ENCODE data around the gene DCTPP1. TPM values are rescaled to one million over a fixed set of nuclear protein-coding genes. Genes with fewer than 3 reads are reported as not detected.
A peak's percentile ranks its signal among the peaks of the same experiment; 100 is the strongest.

DCTPP1 gene
- total RNA-seq, 2 donors from 2014 or later: 3.3 to 15.0 TPM

GRCh38 chr16:30474074-30474452 is 44.2 kb upstream of the DCTPP1 start:
- ATAC-seq (no peak), DNase-seq (no peak)
- H3K4me3 ChIP-seq: no peak overlapping the region
- H3K27me3 ChIP-seq: peaks cover 0 to 6% of the 10 kb centered on the region in 2 donors
- H3K27ac ChIP-seq: no peak overlapping the region
- no peaks in the 10 kb centered on the region for H3K36me3 ChIP-seq (replicated peaks in 1 of 2; ENCODE audit: insufficient read depth in 1 of 2, low read depth in 2 of 2)
- TF ChIP-seq POLR2A (IDR thresholded peaks at IDR 0.05) (no peak), CTCF (IDR thresholded peaks at IDR 0.05) (no peak)
- H3K9me3 ChIP-seq: no peaks in the 10 kb centered on the region
- no peaks in the 10 kb centered on the region for H3K4me1 ChIP-seq
- intact Hi-C loops (cut with DNase I): no loop called here
- WGBS, 2 donors: 23 to 35% methylated on average over 7 to 21 of the region's 35 CpGs

- no peak for ATAC-seq
- no peaks in the 10 kb centered on the region for H3K9me3 ChIP-seq
- peaks cover 0 to 6% of the 10 kb centered on the region in 2 donors for H3K27me3 ChIP-seq
- H3K27ac ChIP-seq: no peak overlapping the region
- WGBS, 2 donors: 51 to 55% methylated on average over 16 to 19 of the region's 19 CpGs
- peak in 1 of 4 donors; percentile 22 for DNase-seq
- H3K4me1 ChIP-seq: no peaks in the 10 kb centered on the region
- TF ChIP-seq POLR2A (IDR thresholded peaks at IDR 0.05) (no peak), CTCF (IDR thresholded peaks at IDR 0.05) (no peak)
- H3K4me3 ChIP-seq: no peak overlapping the region
- no peaks in the 10 kb centered on the region for H3K36me3 ChIP-seq (replicated peaks in 1 of 2; ENCODE audit: insufficient read depth in 1 of 2, low read depth in 2 of 2)
- intact Hi-C loops (cut with DNase I): no loop called here
Observed at GRCh38 chr16:30473231-30474073, 43.6 kb upstream of the DCTPP1 start.

- Histone ChIP-seq H3K9me3 (no peaks in the 10 kb centered on the region), H3K36me3 (replicated peaks in 1 of 2; ENCODE audit: insufficient read depth in 1 of 2, low read depth in 2 of 2) (no peaks in the 10 kb centered on the region), H3K27ac (peak within 1 kb of the TSS in 1 of 4 donors; percentile 44), H3K27me3 (peaks cover 0 to 6% of the 10 kb centered on the region in 2 donors), H3K4me1 (no peaks in the 10 kb centered on the region), H3K4me3 (no peak within 1 kb of the TSS)
- intact Hi-C loops (cut with DNase I): no loop called here
- 46 to 69% methylated on average over 5 to 8 of the region's 8 CpGs for WGBS, 2 donors
- TF ChIP-seq CTCF (IDR thresholded peaks at IDR 0.05): no peak
- no peak for TF ChIP-seq POLR2A (IDR thresholded peaks at IDR 0.05)
- ATAC-seq (no peak), DNase-seq (peak in 2 of 4 donors; percentile 29 to 65)
Observed at GRCh38 chr16:30472328-30472942, 42.6 kb upstream of the DCTPP1 start, which contains the start of gene ITGAL. Gene ITGAL, plus strand, starts transcription at chr16:30472742. Its CDS starts 96 bp downstream, at chr16:30472838.

GRCh38 chr16:30470632-30470995 is 40.8 kb upstream of the DCTPP1 start:
- Histone ChIP-seq H3K27ac (no peak overlapping the region), H3K9me3 (no peaks in the 10 kb centered on the region), H3K4me3 (no peak overlapping the region), H3K36me3 (replicated peaks in 1 of 2; ENCODE audit: insufficient read depth in 1 of 2, low read depth in 2 of 2) (no peaks in the 10 kb centered on the region), H3K4me1 (no peaks in the 10 kb centered on the region), H3K27me3 (peaks cover 0 to 6% of the 10 kb centered on the region in 2 donors)
- 80 to 86% methylated on average over 6 to 8 of the region's 8 CpGs for WGBS, 2 donors
- TF ChIP-seq POLR2A (IDR thresholded peaks at IDR 0.05): no peak
- no peak for TF ChIP-seq CTCF (IDR thresholded peaks at IDR 0.05)
- ATAC-seq: no peak
- intact Hi-C loops (cut with DNase I): no loop called here
- no peak for DNase-seq

Data from body of pancreas (tissue), 4 donors.